HFFc6 (cell line): ENCODE data around the gene ANKRD11. TPM values are rescaled to one million over a fixed set of nuclear protein-coding genes. Genes with fewer than 3 reads are reported as not detected.

ENCODE experiments used
- DNase-seq: peaks from one replicate; pipeline ENCODE4 v3.0.0-alpha.2; 2018
- H3K27ac Mint-ChIP-seq: 2 replicates; pipeline ENCODE4 v1.8.0; 2020; ENCODE audit warnings: mild to moderate bottlenecking, mixed read lengths
- H3K27me3 Mint-ChIP-seq: 2 replicates; pipeline ENCODE4 v1.8.0; 2021; ENCODE audit warnings: mild to moderate bottlenecking, moderate library complexity, mixed read lengths; ENCODE audit not compliant: insufficient read depth
- H3K36me3 Mint-ChIP-seq: 2 replicates; pipeline ENCODE4 v1.8.0; 2021; ENCODE audit warnings: low read depth, mixed read lengths
- H3K4me1 Mint-ChIP-seq: 2 replicates; pipeline ENCODE4 v1.8.0; 2020; ENCODE audit warnings: low read depth, mixed read lengths
- H3K4me3 Mint-ChIP-seq: 2 replicates; pipeline ENCODE4 v1.8.0; 2020; ENCODE audit warnings: mild to moderate bottlenecking, moderate library complexity, mixed read lengths
- H3K9me3 Mint-ChIP-seq: 2 replicates; pipeline ENCODE4 v1.8.0; 2020; ENCODE audit warnings: mild to moderate bottlenecking, mixed read lengths
- CTCF ChIP-seq: fragments of 200-600 bp; sonication (generic); IDR thresholded peaks from 2 replicates; pipeline ENCODE4 v1.5.0; 2021; ENCODE audit warnings: antibody characterized with exemption, mild to moderate bottlenecking
- total RNA-seq, 6 experiments: library from RNA; stranded (reverse); fragmentation: NEBNext Ultra II Directional; extraction: Animal tissue kit (Norgen Biotek cat#: 25700); gene quantifications; 2 replicates in 1 of 6; 3 replicates in 5 of 6; pipeline ENCODE4 v1.2.3, GENCODE V29; 2021

Gene ANKRD11
- total RNA-seq, 6 experiments from 2014 or later, result 110 to 120 (median 116) TPM

- peaks cover 12% of the 10 kb centered on the region; the same call in 1 of the 2 replicates for H3K27me3 Mint-ChIP-seq
- H3K4me1 Mint-ChIP-seq, result peaks cover 4% of the 10 kb centered on the region
- H3K4me3 Mint-ChIP-seq, result no peak overlapping the region
- H3K9me3 Mint-ChIP-seq, result no peaks in the 10 kb centered on the region
- H3K36me3 Mint-ChIP-seq, result peaks cover 27% of the 10 kb centered on the region
- no peak for DNase-seq
- H3K27ac Mint-ChIP-seq, result no peak overlapping the region
- TF ChIP-seq CTCF, result no peak
Measured at GRCh38 chr16:89274561-89275283, 215.6 kb downstream of the ANKRD11 start.

GRCh38 chr16:89273741-89274472 lies 216.5 kb downstream of the ANKRD11 start:
- Mint-ChIP-seq H3K36me3 (peaks cover 32% of the 10 kb centered on the region), H3K9me3 (no peaks in the 10 kb centered on the region), H3K27ac (no peak overlapping the region)

GRCh38 chr16:89272631-89273030 lies 217.7 kb downstream of the ANKRD11 start:
- no peak for DNase-seq
- Mint-ChIP-seq H3K27me3 (peaks cover 12% of the 10 kb centered on the region; the same call in 1 of the 2 replicates), H3K36me3 (peaks cover 35% of the 10 kb centered on the region), H3K27ac (no peak overlapping the region), H3K4me3 (no peak overlapping the region), H3K9me3 (no peaks in the 10 kb centered on the region), H3K4me1 (peaks cover 16% of the 10 kb centered on the region)
- TF ChIP-seq CTCF, result no peak

More at GRCh38 chr16:89273741-89274472, 216.5 kb downstream of the ANKRD11 start:
- no peak for TF ChIP-seq CTCF
- Mint-ChIP-seq H3K4me3 (no peak overlapping the region), H3K4me1 (peaks cover 12% of the 10 kb centered on the region), H3K27me3 (peaks cover 12% of the 10 kb centered on the region; the same call in 1 of the 2 replicates)
- no peak for DNase-seq

- H3K9me3 Mint-ChIP-seq, result no peaks in the 10 kb centered on the region
- peaks cover 35% of the 10 kb centered on the region for H3K36me3 Mint-ChIP-seq
Measured at GRCh38 chr16:89270666-89271345, 219.6 kb downstream of the ANKRD11 start.

More at GRCh38 chr16:89270666-89271345, 219.6 kb downstream of the ANKRD11 start:
- no peak for TF ChIP-seq CTCF
- H3K4me1 Mint-ChIP-seq, result peaks cover 16% of the 10 kb centered on the region
- no peak overlapping the region for H3K4me3 Mint-ChIP-seq
- peaks cover 10% of the 10 kb centered on the region; the same call in 1 of the 2 replicates for H3K27me3 Mint-ChIP-seq
- DNase-seq, result no peak
- no peak overlapping the region for H3K27ac Mint-ChIP-seq
